ENCODE results near the gene CTXN3.

Gene CTXN3

GRCh38 chr5:127680595-127680994, 31.7 kb downstream of the CTXN3 start:
- Histone ChIP-seq H3F3A (ENCODE audit: insufficient read depth, low read length) (no peaks in the 10 kb centered on the region), H3K4me1 (ENCODE audit: insufficient read depth, low read length, severe bottlenecking) (peaks cover 3% of the 10 kb centered on the region), H3K4me2 (ENCODE audit: low read length) (no peak overlapping the region), H3K9me2 (ENCODE audit: low read depth, low read length) (no peaks in the 10 kb centered on the region), H3K9me3 (ENCODE audit: low read length) (no peaks in the 10 kb centered on the region), H2AFZ (ENCODE audit: low read length) (no peak overlapping the region), H3K36me3 (ENCODE audit: insufficient read depth, low read length) (no peaks in the 10 kb centered on the region), H3K27ac (ENCODE audit: low read depth, low read length, poor library complexity, severe bottlenecking) (no peak overlapping the region), H3K9ac (ENCODE audit: low read length) (no peak overlapping the region), H3K4me3 (ENCODE audit: low read depth, low read length, poor library complexity, severe bottlenecking) (no peak overlapping the region), H3K79me2 (ENCODE audit: insufficient read depth, low read length) (no peaks in the 10 kb centered on the region), H4K20me1 (ENCODE audit: insufficient read depth, low read length) (no peaks in the 10 kb centered on the region), H3K27me3 (ENCODE audit: insufficient read depth, low read length) (no peaks in the 10 kb centered on the region)
- TF ChIP-seq CTCF (IDR thresholded peaks at IDR 0.05; ENCODE audit: low read length) (no peak), EZH2 (IDR thresholded peaks at IDR 0.05; ENCODE audit: borderline replicate concordance, low read length) (no peak)

- Histone ChIP-seq H3K4me2 (ENCODE audit: low read length) (no peak overlapping the region), H3K36me3 (ENCODE audit: insufficient read depth, low read length) (no peaks in the 10 kb centered on the region), H3K27me3 (ENCODE audit: insufficient read depth, low read length) (no peaks in the 10 kb centered on the region), H3K9ac (ENCODE audit: low read length) (no peak overlapping the region), H2AFZ (ENCODE audit: low read length) (no peak overlapping the region), H3K27ac (ENCODE audit: low read depth, low read length, poor library complexity, severe bottlenecking) (no peak overlapping the region), H3F3A (ENCODE audit: insufficient read depth, low read length) (no peaks in the 10 kb centered on the region), H3K9me2 (ENCODE audit: low read depth, low read length) (no peaks in the 10 kb centered on the region), H3K4me1 (ENCODE audit: insufficient read depth, low read length, severe bottlenecking) (peaks cover 3% of the 10 kb centered on the region), H4K20me1 (ENCODE audit: insufficient read depth, low read length) (no peaks in the 10 kb centered on the region), H3K9me3 (ENCODE audit: low read length) (no peaks in the 10 kb centered on the region), H3K79me2 (ENCODE audit: insufficient read depth, low read length) (no peaks in the 10 kb centered on the region), H3K4me3 (ENCODE audit: low read depth, low read length, poor library complexity, severe bottlenecking) (no peak overlapping the region)
- TF ChIP-seq CTCF (IDR thresholded peaks at IDR 0.05; ENCODE audit: low read length) (no peak), EZH2 (IDR thresholded peaks at IDR 0.05; ENCODE audit: borderline replicate concordance, low read length) (no peak)
These were observed 34.1 kb downstream of the CTXN3 start for GRCh38 chr5:127683008-127683407.

- H3K27ac ChIP-seq (ENCODE audit: low read depth, low read length, poor library complexity, severe bottlenecking) = no peak overlapping the region
These were observed 36.0 kb downstream of the CTXN3 start for GRCh38 chr5:127684726-127685467.

More at GRCh38 chr5:127684726-127685467, 36.0 kb downstream of the CTXN3 start:
- no peak overlapping the region for H3K4me3 ChIP-seq (ENCODE audit: low read depth, low read length, poor library complexity, severe bottlenecking)
- H3K36me3 ChIP-seq (ENCODE audit: insufficient read depth, low read length) = no peaks in the 10 kb centered on the region
- H2AFZ ChIP-seq (ENCODE audit: low read length) = no peak overlapping the region
- H3K9me2 ChIP-seq (ENCODE audit: low read depth, low read length) = no peaks in the 10 kb centered on the region
- no peak overlapping the region for H3K9ac ChIP-seq (ENCODE audit: low read length)
- no peaks in the 10 kb centered on the region for H3K9me3 ChIP-seq (ENCODE audit: low read length)
- no peaks in the 10 kb centered on the region for H3F3A ChIP-seq (ENCODE audit: insufficient read depth, low read length)
- no peaks in the 10 kb centered on the region for H3K79me2 ChIP-seq (ENCODE audit: insufficient read depth, low read length)
- no peaks in the 10 kb centered on the region for H3K27me3 ChIP-seq (ENCODE audit: insufficient read depth, low read length)
- H3K4me2 ChIP-seq (ENCODE audit: low read length) = no peak overlapping the region
- H3K4me1 ChIP-seq (ENCODE audit: insufficient read depth, low read length, severe bottlenecking) = peaks cover 3% of the 10 kb centered on the region
- no peak for TF ChIP-seq CTCF (IDR thresholded peaks at IDR 0.05; ENCODE audit: low read length)
- TF ChIP-seq EZH2 (IDR thresholded peaks at IDR 0.05; ENCODE audit: borderline replicate concordance, low read length) = no peak
- no peaks in the 10 kb centered on the region for H4K20me1 ChIP-seq (ENCODE audit: insufficient read depth, low read length)
